ENCODE data around the gene PHF20.

PHF20 gene

GRCh38 chr20:35883336-35883777, 111.5 kb downstream of the PHF20 start:
- Mint-ChIP-seq H3K9me3 (no peaks in the 10 kb centered on the region), H3K27me3 (ENCODE audit: low read depth, poor library complexity) (peaks cover 4% of the 10 kb centered on the region), H3K4me3 (no peak overlapping the region), H3K27ac (peak overlapping the region; percentile 66), H3K36me3 (ENCODE audit: low read depth) (peaks cover 12% of the 10 kb centered on the region), H3K4me1 (peaks cover 14% of the 10 kb centered on the region)
- no peak for TF ChIP-seq CTCF (IDR thresholded peaks at IDR 0.05)
- peak; percentile 49 for DNase-seq

- Mint-ChIP-seq H3K9me3 (no peaks in the 10 kb centered on the region), H3K4me3 (no peak overlapping the region), H3K27ac (peak overlapping the region; percentile 66), H3K4me1 (peaks cover 14% of the 10 kb centered on the region), H3K36me3 (ENCODE audit: low read depth) (peaks cover 12% of the 10 kb centered on the region), H3K27me3 (ENCODE audit: low read depth, poor library complexity) (peaks cover 4% of the 10 kb centered on the region)
- peak; percentile 54 for TF ChIP-seq CTCF (IDR thresholded peaks at IDR 0.05)
- peak; percentile 57 for DNase-seq
Measured at GRCh38 chr20:35883778-35884540, 112.1 kb downstream of the PHF20 start.

GRCh38 chr20:35884541-35884865, 112.7 kb downstream of the PHF20 start:
- Mint-ChIP-seq H3K27me3 (ENCODE audit: low read depth, poor library complexity) (peaks cover 4% of the 10 kb centered on the region), H3K9me3 (no peaks in the 10 kb centered on the region), H3K27ac (no peak overlapping the region), H3K4me1 (peaks cover 14% of the 10 kb centered on the region), H3K4me3 (no peak overlapping the region), H3K36me3 (ENCODE audit: low read depth) (peaks cover 12% of the 10 kb centered on the region)
- TF ChIP-seq CTCF (IDR thresholded peaks at IDR 0.05): peak; percentile 10
- no peak for DNase-seq

- no peak for TF ChIP-seq CTCF (IDR thresholded peaks at IDR 0.05)
- Mint-ChIP-seq H3K4me3 (no peak overlapping the region), H3K4me1 (peaks cover 14% of the 10 kb centered on the region), H3K27ac (no peak overlapping the region), H3K36me3 (ENCODE audit: low read depth) (peaks cover 6% of the 10 kb centered on the region), H3K9me3 (no peaks in the 10 kb centered on the region), H3K27me3 (ENCODE audit: low read depth, poor library complexity) (peaks cover 4% of the 10 kb centered on the region)
- no peak for DNase-seq
Measured at GRCh38 chr20:35885212-35885611, 113.4 kb downstream of the PHF20 start.

GRCh38 chr20:35886537-35886936, 114.7 kb downstream of the PHF20 start:
- H3K36me3 Mint-ChIP-seq (ENCODE audit: low read depth): peaks cover 11% of the 10 kb centered on the region
- peaks cover 14% of the 10 kb centered on the region for H3K4me1 Mint-ChIP-seq
- H3K9me3 Mint-ChIP-seq: no peaks in the 10 kb centered on the region
- DNase-seq: no peak
- H3K27me3 Mint-ChIP-seq (ENCODE audit: low read depth, poor library complexity): peaks cover 4% of the 10 kb centered on the region
- no peak overlapping the region for H3K4me3 Mint-ChIP-seq
- H3K27ac Mint-ChIP-seq: no peak overlapping the region
- TF ChIP-seq CTCF (IDR thresholded peaks at IDR 0.05): no peak

All from nephron progenitor cell (in vitro differentiated cells).